COLO668 (cell line): Measurements from ENCODE around the gene MED25.

ENCODE experiments used
- DNase-seq: peaks from one replicate; lab custom pipeline; 2025; ENCODE audit not compliant: unreplicated experiment; lab: John Stamatoyannopoulos, UW

MED25 gene

DNA sequence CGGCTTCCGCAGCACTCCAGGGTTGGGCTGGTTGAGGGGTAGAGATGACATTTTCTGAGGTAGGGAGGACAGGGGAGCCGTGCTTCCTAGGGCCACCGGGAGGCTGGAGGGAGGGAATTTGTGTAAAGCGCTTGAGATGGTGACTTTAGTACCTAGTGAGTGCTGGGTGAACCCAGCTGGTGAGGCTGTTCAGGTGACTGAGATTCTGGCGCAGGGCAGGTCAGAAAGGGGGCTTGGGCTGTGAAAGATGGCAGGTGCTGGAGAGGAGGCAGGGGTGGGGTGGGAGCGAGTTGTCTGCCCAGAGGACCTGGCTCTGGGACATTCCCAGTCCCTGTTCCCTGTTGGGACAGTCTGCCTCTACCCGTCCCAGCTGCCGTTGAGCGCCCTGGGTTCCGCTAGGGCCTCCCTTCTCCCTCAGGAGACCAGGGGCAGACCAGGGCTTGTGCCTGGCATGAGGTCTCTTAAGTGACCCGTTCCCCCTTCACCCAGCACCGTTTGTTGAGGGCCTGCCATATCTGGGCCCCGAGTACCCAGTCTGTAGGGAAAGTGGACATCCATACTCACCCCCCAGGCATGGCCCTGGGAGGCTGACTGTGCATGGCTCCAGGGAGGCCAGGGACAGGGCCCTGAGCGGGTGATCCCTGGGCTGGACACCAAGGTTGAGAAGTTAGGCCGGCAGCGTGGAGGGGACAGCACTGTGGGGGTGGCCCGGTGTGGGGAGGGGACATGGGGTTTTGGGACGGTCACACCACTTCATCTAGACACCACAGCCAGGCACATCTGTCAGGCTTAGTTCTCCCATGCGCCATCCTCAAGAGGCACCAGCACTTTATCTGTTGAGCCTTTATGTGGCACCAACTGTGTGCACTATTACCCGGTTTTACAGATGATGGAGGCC lies 37.8 kb downstream of the MED25 start:
- no peak for DNase-seq

DNA sequence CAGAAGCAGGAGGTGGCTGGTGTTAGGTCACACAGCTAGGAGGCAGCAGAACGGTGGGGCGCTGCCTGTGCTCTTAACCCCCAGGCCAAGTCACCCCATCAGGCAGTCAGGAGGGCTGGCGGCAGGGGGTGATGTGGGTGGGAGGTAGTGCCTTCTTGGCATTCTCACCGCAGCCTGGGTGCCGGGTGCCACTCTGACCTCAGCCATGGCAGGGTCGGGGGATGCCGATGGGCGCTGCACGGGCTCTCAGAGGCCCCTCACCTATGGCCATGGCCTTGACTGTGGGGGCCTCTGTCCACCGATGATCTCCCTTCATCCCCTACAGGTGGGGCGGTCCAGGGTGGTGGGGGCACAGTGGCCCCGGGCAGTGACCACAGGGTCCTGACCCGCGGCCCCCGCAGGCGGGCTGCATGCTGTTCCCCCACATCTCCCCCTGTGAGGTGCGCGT lies 38.5 kb downstream of the MED25 start:
- DNase-seq: no peak

DNA sequence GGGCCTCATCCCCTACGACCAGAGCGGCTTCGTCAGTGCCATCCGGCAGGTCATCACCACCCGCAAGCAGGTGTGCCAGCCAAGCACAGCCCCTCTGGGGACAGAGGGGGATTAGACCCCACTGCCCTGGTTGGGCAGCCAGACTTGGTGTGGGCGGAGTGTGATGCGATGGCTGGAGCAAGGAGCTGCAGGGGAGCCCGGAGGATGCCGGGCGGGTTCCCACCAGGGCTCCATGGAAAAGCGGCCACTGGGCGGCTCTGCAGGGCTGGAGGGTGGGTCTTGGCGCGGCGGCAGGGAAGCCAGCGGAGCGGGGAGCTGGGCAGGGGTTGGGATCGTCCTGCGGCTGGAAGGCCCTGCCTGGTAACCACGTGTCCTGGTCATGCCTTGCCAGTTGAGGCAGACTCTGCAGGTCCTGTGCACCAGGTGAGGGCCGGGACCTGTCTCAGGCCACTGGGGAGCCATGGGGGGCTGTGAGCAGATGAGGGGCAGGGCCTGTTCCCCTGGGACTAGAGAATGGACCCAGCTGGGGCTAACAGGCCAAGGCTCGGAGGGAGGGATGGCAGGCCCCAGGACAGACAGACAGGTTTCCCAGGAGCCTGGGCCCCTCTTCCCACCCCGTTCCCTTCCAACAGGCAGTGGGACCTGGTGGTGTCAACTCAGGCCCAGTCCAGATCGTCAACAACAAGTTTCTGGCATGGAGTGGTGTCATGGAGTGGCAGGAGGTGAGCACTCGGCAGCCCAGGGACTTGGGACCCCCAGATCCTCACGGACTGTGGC lies 39.2 kb downstream of the MED25 start:
- DNase-seq: no peak

DNA sequence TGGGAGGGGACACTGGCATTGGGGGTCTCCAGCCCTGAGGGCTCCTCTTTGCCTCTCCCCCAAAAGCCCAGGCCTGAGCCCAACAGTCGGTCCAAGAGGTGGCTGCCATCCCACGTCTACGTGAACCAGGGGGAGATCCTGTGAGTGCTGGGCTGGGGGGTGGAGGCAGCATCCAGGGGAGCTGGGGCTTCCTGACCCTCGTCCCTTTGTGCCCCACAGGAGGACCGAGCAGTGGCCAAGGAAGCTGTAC lies 39.7 kb downstream of the MED25 start:
- DNase-seq: no peak

DNA sequence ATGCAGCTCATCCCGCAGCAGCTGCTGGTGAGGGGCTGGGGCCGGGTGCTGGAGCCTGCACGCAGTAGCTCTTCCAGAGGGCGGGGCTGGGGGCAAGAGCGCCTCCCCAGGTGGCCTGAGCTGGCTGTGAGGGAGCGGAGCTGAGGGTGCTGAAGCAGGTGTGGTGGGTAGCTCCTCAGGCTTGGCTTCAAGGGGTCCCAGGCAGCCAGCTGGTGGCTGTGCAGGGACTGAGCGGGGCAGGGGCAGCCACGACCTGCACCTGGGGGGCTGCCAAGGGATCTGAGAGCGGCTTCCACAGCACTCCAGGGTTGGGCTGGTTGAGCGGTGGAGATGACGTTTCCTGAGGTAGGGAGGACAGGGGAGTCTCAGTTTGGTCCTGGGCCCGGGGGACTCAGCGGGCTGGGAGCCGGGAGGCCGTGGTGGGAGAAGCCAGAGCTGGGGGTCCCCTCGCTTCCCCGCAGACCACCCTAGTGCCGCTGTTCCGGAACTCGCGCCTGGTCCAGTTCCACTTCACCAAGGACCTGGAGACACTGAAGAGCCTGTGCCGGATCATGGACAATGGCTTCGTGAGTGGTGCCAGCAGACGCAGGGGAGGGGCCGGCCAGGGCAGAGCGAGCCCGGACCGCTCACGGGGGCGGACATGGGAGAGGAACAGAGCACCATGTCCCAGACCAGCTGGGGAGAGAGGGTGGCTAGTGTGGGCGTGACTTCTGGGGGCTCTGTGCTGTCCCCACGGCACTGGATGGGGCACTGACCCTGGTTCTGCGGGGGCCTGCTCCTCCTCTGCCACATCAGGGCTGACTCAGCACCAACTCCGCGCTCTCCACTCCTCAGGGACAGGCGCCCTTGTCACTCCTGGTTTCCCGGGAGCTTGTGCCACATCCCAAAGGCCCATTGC lies 40.2 kb downstream of the MED25 start:
- no peak for DNase-seq

DNA sequence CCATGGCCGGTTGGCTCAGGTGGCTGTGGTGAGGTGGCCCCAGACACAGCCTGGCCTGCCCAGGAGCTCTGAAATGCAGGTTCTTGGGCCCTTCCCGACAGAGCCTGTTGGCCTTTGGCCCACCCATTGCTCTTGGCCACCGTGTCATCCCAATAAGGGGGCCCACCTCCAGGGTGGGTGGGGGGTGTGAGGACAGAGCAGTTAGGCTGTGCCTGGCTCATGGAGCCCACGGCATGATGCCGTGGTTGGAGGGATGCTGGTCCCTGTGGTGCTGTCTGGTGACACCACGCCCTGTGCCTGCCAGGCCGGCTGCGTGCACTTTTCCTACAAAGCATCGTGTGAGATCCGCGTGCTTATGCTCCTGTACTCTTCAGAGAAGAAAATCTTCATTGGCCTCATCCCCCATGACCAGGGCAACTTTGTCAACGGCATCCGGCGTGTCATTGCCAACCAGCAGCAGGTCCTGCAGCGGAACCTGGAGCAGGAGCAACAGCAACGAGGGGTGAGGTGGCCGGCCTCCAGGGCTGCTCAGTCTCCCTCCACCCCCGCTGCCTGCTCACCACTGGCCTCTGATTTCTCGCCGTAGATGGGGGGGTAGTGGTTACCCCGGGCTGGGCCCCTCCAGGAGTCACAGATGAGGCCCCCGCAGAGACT lies 41.7 kb downstream of the MED25 start:
- no peak for DNase-seq

DNA sequence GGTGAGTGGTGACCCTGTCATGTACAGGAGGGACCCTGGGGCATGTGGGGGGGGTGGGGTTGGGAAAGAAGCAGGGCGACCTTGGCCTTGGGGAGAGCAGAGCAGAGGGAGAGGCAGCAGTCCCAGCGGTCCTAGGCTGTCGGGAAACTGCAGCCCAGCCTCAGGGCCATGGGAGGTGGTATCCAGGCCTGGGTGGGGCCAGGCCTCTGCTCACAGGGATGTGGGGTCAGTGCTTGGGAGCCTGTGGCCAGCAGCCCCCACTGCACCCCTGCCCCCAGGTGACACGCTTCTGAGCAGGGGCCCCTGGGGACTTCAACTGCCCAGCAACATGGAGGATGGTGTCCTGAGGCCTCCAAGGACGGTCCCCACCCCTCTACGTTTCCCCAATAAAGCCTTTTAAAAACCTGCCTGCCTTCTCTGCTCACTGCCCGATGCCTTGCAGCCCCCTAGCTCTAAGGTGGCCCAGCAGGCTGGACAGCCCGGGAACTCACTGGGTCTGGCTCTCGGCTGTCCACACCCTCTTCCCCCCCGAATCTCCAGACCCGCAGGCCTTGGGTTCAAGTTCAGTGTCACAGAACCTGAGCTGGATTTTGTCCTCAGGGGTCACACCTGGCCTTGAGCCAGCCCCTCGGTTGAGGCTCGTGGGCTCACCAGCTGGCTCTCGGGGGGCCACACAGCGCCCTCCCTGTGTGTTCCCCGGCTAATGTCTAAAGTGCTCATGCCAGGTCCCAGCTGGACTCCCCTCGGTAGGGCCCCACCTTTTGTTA lies 42.4 kb downstream of the MED25 start:
- no peak for DNase-seq

DNA sequence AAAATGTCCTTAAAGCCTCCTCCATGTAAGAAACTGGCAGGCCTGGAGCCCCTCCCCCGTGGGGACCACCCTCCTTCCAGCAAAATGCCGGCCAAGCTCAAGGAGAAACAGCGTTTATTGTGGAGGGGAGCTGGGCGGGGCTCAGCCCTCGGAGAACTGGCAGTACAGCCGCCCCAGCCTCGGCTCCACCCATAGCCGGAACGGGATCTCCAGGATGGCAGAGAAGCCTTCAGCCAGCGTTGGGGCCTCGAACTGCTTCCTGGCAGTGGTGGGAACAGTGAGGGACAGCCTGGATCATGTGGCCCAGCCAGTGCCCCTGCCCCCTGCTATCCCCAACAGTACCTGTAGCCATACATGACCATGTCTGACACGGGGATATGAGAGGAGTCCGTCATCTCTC lies 43.0 kb downstream of the MED25 start:
- DNase-seq: no peak

DNA sequence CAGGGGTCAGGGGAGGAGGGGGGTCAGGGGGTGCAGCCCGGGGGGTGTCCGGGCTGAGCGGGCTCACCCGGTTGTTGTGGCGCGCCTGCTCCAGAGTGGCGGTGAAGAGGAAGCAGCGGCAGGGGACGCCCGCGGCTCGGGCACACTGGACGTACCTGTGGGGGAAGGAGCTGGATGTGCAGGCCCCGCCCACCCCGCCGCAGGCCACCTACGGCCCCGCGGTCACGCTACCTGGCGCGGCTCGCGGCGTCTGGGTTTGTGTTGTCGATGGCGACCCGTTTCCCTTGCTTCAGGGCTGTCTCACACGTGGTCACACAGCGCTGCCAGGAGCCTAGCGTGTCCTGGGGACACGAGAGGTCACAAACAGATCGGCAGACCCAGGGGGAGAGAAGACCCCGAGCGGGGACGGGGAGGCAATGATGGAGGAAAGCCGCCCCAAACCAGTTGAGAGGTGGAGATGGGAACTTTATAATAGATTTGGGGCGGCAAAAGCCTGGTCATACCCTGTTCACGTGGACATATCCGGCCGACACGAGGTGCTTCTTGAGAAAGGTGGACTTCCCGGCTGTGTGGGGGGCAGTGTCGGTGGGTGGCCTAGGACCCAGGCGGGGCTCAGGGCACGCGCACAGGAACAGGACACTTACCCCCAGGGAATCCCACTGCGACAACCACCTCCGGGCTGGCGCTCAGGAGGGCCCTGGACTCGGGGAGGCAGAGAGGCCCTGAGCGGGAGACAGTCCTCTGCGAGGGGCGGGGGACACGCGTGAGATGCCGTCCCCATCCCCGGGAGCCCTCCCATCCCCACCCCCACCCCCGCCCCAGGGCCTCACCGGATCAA lies 43.7 kb downstream of the MED25 start:
- DNase-seq: no peak

DNA sequence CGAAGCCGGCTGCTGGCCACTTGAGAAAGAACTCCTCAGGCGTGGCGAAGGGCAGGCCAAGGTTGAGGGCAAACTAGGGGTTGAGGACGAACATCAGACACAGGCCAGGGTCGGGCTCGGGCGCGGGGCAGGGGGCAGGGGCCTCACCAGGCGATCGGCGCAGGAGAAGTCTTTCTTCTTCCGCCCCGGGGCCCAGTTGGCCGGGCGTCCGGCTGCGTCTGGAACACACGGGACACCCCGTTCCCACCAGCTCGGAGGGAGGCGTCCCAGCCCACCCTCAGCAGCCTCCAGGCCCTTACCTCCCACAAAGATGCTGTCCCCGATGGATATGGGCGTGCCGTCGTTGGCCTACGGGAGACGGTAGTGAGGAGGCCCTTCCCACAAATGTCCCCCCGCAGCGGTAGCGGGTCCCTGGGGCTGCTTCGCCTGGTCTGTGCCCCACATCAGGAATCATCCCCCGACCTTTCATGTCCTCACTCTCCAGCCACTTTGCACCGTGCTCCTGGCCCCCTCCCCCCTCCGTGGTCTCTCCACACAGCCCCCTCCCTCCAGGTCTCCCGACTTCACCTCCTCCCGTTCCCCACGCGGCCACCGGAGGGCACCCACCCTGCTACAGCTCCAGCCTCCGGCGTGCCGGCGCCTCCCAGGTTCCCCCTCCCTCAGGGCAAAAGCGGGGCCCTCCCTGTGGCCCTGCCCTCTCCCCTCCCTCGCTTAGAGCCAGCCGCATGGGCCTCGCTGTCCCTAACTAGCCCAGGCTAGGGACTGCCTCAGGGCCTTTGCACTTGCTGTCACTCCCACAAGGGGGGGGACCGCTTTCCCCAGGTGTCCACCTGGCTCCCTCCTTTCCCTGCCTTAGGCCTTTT lies 44.5 kb downstream of the MED25 start:
- DNase-seq: peak; percentile 37

DNA sequence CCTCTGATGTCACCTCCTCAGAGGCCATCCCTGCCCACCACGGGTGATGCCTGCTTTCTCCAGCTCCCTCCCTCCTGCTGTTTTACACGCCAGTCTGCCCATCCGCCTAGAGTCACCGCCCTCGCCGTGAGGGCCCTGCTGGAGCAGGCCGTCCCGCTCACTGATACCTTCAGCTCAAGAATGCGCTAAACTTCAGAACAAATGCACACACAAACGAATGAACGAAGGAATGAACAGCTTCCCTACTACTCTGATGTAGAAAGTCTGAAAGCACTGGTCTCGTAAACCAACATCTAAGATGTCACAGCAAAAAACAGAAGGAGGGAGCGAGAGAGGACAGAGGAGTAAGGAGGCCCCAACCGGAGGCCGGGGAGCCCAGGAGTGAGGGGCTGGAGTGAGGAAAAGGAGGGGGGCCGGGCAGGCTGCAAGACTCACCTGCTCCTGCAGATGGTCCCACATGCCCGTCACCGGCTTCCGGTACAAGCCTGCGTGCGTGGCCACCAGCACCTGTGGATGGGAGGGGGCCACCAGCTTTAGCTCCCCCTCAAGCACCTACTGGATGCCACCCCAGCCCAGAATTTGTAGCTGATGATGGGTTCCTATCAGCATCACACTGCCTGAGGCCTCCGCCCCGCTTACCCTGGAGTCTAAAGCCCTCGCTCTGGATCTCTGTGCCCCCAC lies 45.3 kb downstream of the MED25 start:
- no peak for DNase-seq

DNA sequence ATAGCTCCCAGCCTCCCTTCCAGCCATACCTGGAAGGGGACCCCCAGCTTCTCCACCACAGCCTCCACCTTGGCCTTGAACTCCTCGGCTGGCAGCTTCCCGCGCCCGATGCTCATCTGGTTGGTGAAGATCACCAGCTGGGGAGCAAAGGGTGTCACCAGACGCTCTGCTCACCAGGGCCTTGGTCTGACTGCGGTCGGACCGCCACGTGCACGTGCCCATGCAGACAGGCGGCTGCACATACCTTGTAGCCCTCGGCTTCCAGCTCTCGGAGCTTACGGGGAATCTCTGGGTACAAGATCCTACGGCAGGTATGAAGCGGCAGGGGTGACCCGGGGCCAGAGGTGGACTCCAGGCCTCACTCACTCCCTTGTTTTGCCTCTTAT lies 45.8 kb downstream of the MED25 start:
- no peak for DNase-seq

DNA sequence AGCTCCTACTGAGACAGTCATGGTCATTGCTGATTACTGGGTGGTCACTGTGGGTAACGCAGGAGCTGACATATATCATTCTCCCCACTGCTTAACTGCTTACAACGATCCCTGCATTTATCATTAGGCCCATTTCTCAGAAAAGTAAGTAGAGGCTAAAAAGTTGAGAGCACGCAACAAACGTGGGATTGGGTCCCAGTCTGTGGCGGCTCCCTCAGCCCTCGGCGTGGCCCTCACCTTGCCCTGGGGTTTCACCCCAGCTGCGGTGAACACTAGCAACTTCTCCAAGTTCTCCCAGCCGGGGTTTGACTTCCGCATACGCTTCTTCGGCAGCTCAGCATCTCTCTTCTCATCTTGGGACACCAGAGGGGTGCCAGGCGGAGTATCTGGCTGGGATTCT lies 46.8 kb downstream of the MED25 start:
- DNase-seq: no peak

DNA sequence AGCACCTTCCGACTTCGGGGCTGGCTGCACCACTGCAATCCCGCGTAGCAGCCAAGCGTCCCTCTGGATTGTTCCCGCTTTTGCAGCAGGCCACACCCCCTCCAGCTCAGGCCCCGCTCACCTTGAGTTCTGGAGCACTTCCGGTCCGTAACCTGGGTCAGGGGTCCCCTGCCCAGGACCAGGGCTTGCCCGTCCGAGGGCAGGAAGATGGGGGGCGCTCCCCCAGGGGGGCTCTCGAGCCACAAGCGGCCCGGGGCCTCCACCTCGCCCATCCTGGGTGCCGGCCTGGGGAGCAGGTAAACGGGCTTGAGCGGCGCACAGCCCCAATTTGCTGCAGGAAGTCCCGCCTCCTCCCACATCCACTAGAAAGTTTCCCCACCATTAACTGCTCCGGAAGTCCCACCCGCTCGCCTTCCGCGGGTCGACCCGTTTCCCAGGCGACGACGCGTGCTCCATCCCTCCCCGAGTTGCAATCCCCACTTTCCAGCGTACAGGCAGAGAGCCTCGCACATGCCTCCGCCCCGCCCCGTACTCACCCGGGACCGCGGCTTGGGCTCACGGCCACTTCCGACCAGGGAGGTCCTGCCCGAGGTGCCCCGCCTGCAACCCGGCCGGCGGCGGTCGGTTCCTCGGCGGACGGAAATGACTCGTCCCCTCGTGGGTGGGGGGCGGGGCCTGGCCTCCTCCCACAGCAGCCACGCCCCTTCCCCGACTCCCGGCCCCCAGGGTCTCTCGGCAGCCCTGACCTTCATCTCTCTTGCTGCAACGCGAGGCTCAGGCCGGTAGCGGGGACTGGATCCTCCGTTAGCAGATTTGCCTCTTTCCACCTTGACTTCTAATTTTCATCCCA lies 49.1 kb downstream of the MED25 start, which contains the start of gene PNKP:
TSS of gene PNKP (minus strand) at position 644 of the 850 bp plus-strand sequence. CDS start at position 272, 372 bp downstream.
- peak; percentile 93 for DNase-seq

DNA sequence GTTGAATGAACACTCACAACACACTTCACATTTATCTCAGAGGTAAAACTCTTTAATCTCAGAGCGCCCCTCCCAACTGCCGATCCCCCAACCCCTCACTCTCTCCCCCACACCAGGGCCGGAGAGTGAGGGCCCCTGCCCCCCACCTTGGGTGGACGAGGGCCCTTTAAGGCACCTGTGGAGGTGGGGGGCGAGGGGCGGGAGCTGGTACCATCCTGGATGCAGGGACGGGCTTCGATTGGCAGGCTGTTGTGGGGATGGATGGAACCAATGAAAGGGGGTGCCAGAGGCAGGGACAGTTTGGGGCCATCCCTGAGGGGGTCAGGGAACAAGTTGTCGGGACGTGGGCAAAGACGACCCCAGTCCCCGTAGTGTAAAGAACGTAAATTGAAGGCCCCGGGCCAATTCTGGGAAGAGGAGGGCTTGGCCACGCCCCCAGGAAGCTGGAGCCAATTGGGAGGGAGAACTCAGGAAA lies 51.0 kb downstream of the MED25 start:
- DNase-seq: no peak

DNA sequence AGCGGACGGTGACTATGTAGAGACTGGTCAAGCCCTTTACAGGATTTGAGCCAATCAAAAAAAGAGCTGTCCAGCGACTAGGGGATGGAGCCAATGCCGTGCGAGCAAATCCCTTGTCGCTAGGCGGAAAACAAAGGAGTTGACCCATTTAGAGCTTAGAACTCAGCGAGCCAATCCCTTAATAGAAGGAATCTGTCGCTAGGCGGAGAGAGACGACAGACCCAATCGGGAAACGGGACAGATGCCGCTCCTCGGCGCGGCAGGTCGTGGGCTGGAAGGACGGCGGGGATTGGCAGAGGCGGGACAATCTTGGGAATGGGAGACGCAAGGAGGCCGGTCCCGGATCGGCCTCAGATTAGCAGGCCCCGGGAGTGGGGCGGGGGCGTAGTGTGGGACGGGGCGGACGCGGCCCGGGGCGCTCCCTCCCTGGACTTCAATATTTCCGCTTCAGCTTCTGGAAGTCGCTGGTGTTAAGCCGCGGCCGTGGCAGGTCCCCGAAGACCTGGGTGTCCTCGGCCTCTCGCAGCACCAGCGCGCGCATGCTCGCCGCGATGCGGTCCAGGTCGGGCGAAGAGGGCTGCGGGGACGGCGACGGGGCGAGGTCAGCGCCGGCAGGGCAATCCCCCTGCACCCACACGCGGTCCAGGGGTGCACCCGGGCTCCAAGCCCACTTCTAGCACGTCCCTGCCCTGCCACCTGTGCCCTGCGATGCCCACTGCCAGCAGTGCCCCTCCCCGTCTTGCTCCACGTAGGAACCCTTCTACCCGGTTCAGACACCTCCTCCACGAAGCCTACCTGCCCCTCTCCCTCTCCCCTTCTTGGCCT lies 51.6 kb downstream of the MED25 start:
- DNase-seq: peak; percentile 98
